Fibroblast of lung (primary cell): Measurements from ENCODE around the gene THEM5. TPM values are rescaled to one million over a fixed set of nuclear protein-coding genes. Genes with fewer than 3 reads are reported as not detected.

Experiments
- DNase-seq, 2 donors: peaks; one replicate each; pipeline versions ENCODE4 v3.0.0 to v3.0.0-alpha.2; 2010; ENCODE audit warnings: low read depth in 2 of 2
- H2AFZ ChIP-seq: 2 replicates; pipeline ENCODE4 v1.5.1; 2012; ENCODE audit warnings: low read length, control low read depth, inconsistent platforms
- H3K27ac ChIP-seq: 2 replicates; pipeline ENCODE4 v1.5.1; 2011; ENCODE audit warnings: low read length, control low read depth; ENCODE audit not compliant: insufficient read depth
- H3K27me3 ChIP-seq: 2 replicates; pipeline ENCODE4 v1.5.1; 2011; ENCODE audit warnings: mild to moderate bottlenecking, low read length; ENCODE audit not compliant: control insufficient read depth, insufficient read depth
- H3K36me3 ChIP-seq: 2 replicates; pipeline ENCODE4 v1.5.1; 2011; ENCODE audit warnings: low read length; ENCODE audit not compliant: control insufficient read depth, insufficient read depth
- H3K4me1 ChIP-seq: 2 replicates; pipeline ENCODE4 v1.5.1; 2011; ENCODE audit warnings: low read length; ENCODE audit not compliant: control insufficient read depth, insufficient read depth; ENCODE audit errors: extremely low read depth
- H3K4me2 ChIP-seq: 2 replicates; pipeline ENCODE4 v1.5.1; 2011; ENCODE audit warnings: low read length, control low read depth; ENCODE audit not compliant: insufficient read depth; ENCODE audit errors: extremely low read depth
- H3K4me3 ChIP-seq, 4 experiments: fragments of 200-600 bp in 1 of 4; sonication (generic) in 1 of 4; replicated peaks in 1 of 4; 2 replicates each; pipeline ENCODE4 v1.5.1; 2011 to 2016; ENCODE audit warnings: low read length in 4 of 4, low read depth in 3 of 4, mild to moderate bottlenecking in 3 of 4, control low read depth in 2 of 4, inconsistent platforms in 1 of 4, mixed read lengths in 1 of 4; ENCODE audit not compliant: insufficient read depth in 1 of 4; ENCODE audit errors: control extremely low read depth in 1 of 4
- H3K79me2 ChIP-seq: 2 replicates; pipeline ENCODE4 v1.5.1; 2012; ENCODE audit warnings: mild to moderate bottlenecking, low read length, inconsistent platforms; ENCODE audit not compliant: control insufficient read depth, insufficient read depth
- H3K9ac ChIP-seq: 2 replicates; pipeline ENCODE4 v1.5.1; 2011; ENCODE audit warnings: mild to moderate bottlenecking, low read length, control low read depth; ENCODE audit not compliant: insufficient read depth
- H3K9me3 ChIP-seq: 2 replicates; pipeline ENCODE4 v1.5.1; 2012; ENCODE audit warnings: low read depth, low read length; ENCODE audit not compliant: control insufficient read depth, insufficient read depth
- H4K20me1 ChIP-seq: 2 replicates; pipeline ENCODE4 v1.5.1; 2011; ENCODE audit warnings: low read length; ENCODE audit not compliant: control insufficient read depth, insufficient read depth; ENCODE audit errors: extremely low read depth
- CTCF ChIP-seq, 2 donors: IDR thresholded peaks in 1 of 2; conservative IDR thresholded peaks in 1 of 2; 1 replicate in 1 of 2; 2 replicates in 1 of 2; pipeline ENCODE4 v1.5.1; 2011 to 2012; ENCODE audit warnings: low read length in 2 of 2, control low read depth in 1 of 2, inconsistent platforms in 1 of 2, low read depth in 1 of 2, mild to moderate bottlenecking in 1 of 2
- EZH2 ChIP-seq: IDR thresholded peaks from 2 replicates; pipeline ENCODE4 v1.5.1; 2012; ENCODE audit warnings: low read length, control low read depth, mild to moderate bottlenecking; ENCODE audit errors: missing control alignments
- polyA plus RNA-seq, 2 donors: library from polyadenylated mRNA; depleted of rRNA in 1 of 2; stranded (reverse) in 1 of 2; unstranded in 1 of 2; fragments of >200 nt; gene quantifications; 2 replicates each; pipeline ENCODE4 v1.2.1, GENCODE V29; 2011 to 2012; ENCODE audit warnings: missing spikeins in 1 of 2
- total RNA-seq: library from RNA; depleted of rRNA; stranded (reverse); fragments of >200 nt; gene quantifications from 2 replicates; pipeline ENCODE4 v1.2.1, GENCODE V29; 2014

THEM5 gene
- total and polyA plus RNA-seq, 2 donors (not counting 1 experiment from before 2014, with no cell fraction given) = not detected

GRCh38 chr1:151800830-151801229 lies 52.7 kb downstream of the THEM5 start:
- Histone ChIP-seq H3K4me1 (no peaks in the 10 kb centered on the region), H3K9me3 (no peaks in the 10 kb centered on the region), H3K27ac (no peak overlapping the region), H4K20me1 (no peaks in the 10 kb centered on the region), H3K36me3 (no peaks in the 10 kb centered on the region), H3K27me3 (peaks cover 71% of the 10 kb centered on the region), H3K4me2 (no peak overlapping the region), H3K9ac (no peak overlapping the region), H3K4me3 (no peak overlapping the region), H3K79me2 (no peaks in the 10 kb centered on the region), H2AFZ (no peak overlapping the region)
- no peak for DNase-seq
- TF ChIP-seq CTCF (conservative IDR thresholded peaks at IDR 0.05 in 1 of 2, IDR thresholded peaks at IDR 0.05 in 1 of 2; ENCODE audit: low read depth in 1 of 2, low read length in 2 of 2) (no peak), EZH2 (no peak)

GRCh38 chr1:151799179-151800022 lies 54.1 kb downstream of the THEM5 start:
- Histone ChIP-seq H3K9me3 (no peaks in the 10 kb centered on the region), H2AFZ (no peak overlapping the region), H3K27me3 (peaks cover 57% of the 10 kb centered on the region), H3K79me2 (no peaks in the 10 kb centered on the region), H3K4me3 (no peak overlapping the region), H3K36me3 (no peaks in the 10 kb centered on the region), H4K20me1 (no peaks in the 10 kb centered on the region), H3K9ac (no peak overlapping the region), H3K27ac (no peak overlapping the region), H3K4me1 (no peaks in the 10 kb centered on the region), H3K4me2 (no peak overlapping the region)
- no peak for DNase-seq
- TF ChIP-seq EZH2 (peak; percentile 25), CTCF (conservative IDR thresholded peaks at IDR 0.05 in 1 of 2, IDR thresholded peaks at IDR 0.05 in 1 of 2; ENCODE audit: low read depth in 1 of 2, low read length in 2 of 2) (no peak)

- no peak for TF ChIP-seq CTCF (conservative IDR thresholded peaks at IDR 0.05 in 1 of 2, IDR thresholded peaks at IDR 0.05 in 1 of 2; ENCODE audit: low read depth in 1 of 2, low read length in 2 of 2)
- H3K4me2 ChIP-seq = no peak overlapping the region
- H3K27me3 ChIP-seq = peaks cover 50% of the 10 kb centered on the region
- H3K9ac ChIP-seq = no peak overlapping the region
- no peaks in the 10 kb centered on the region for H4K20me1 ChIP-seq
- no peaks in the 10 kb centered on the region for H3K36me3 ChIP-seq
- H2AFZ ChIP-seq = no peak overlapping the region
- no peaks in the 10 kb centered on the region for H3K79me2 ChIP-seq
- no peaks in the 10 kb centered on the region for H3K9me3 ChIP-seq
- no peak overlapping the region for H3K27ac ChIP-seq
- no peaks in the 10 kb centered on the region for H3K4me1 ChIP-seq
- no peak overlapping the region for H3K4me3 ChIP-seq
- no peak for DNase-seq
Measured at GRCh38 chr1:151798571-151798970, 54.9 kb downstream of the THEM5 start.

Other genes with a start within 250 kb of the THEM5 start
- gene SNX27, start 241.7 kb downstream of the THEM5 start, total RNA-seq = 31.1 and 38.1 TPM in 2 replicates
- gene SNX27, start 241.7 kb downstream of the THEM5 start, polyA plus RNA-seq = 24.4 and 29.5 TPM in 2 replicates
- gene CELF3, start 136.9 kb downstream of the THEM5 start, total RNA-seq = not detected in 2 replicates
- not detected in 2 replicates for gene CELF3, start 136.9 kb downstream of the THEM5 start, polyA plus RNA-seq
- not detected in 2 replicates for gene RIIAD1, start 132.2 kb downstream of the THEM5 start, total RNA-seq
- gene RIIAD1, start 132.2 kb downstream of the THEM5 start, polyA plus RNA-seq = not detected in 2 replicates
- 86.5 and 91.4 TPM in 2 replicates for gene MRPL9, start 90.2 kb downstream of the THEM5 start, total RNA-seq
- 58.3 and 79.2 TPM in 2 replicates for gene MRPL9, start 90.2 kb downstream of the THEM5 start, polyA plus RNA-seq
- gene TDRKH, start 63.2 kb downstream of the THEM5 start, total RNA-seq = 1.8 and 5.6 TPM in 2 replicates
- 1.8 and 2.1 TPM in 2 replicates for gene TDRKH, start 63.2 kb downstream of the THEM5 start, polyA plus RNA-seq
- not detected in 2 replicates for gene LINGO4, start 48.3 kb downstream of the THEM5 start, total RNA-seq
- gene LINGO4, start 48.3 kb downstream of the THEM5 start, polyA plus RNA-seq = not detected in 2 replicates
- under 0.01 and 0.17 TPM in 2 replicates for gene RORC, start 21.9 kb downstream of the THEM5 start, total RNA-seq
- not detected in 2 replicates for gene RORC, start 21.9 kb downstream of the THEM5 start, polyA plus RNA-seq
- not detected in 2 replicates for gene C2CD4D, start 13.9 kb downstream of the THEM5 start, total RNA-seq
- not detected in 2 replicates for gene C2CD4D, start 13.9 kb downstream of the THEM5 start, polyA plus RNA-seq
- 4.6 and 6.4 TPM in 2 replicates for gene THEM4, start 55.8 kb upstream of the THEM5 start, total RNA-seq
- gene THEM4, start 55.8 kb upstream of the THEM5 start, polyA plus RNA-seq = 15.8 and 18.7 TPM in 2 replicates
- 136 and 141 TPM in 2 replicates for gene S100A10, start 140.1 kb upstream of the THEM5 start, total RNA-seq
- gene S100A10, start 140.1 kb upstream of the THEM5 start, polyA plus RNA-seq = 599 and 750 TPM in 2 replicates
- 21.3 and 55.8 TPM in 2 replicates for gene S100A11, start 183.3 kb upstream of the THEM5 start, total RNA-seq
- 1,144 and 1,638 TPM in 2 replicates for gene S100A11, start 183.3 kb upstream of the THEM5 start, polyA plus RNA-seq
- not detected in 2 replicates for gene TCHHL1, start 235.4 kb upstream of the THEM5 start, total RNA-seq
- not detected in 2 replicates for gene TCHHL1, start 235.4 kb upstream of the THEM5 start, polyA plus RNA-seq